ENCODE results near the gene AFAP1. TPM values are rescaled to one million over a fixed set of nuclear protein-coding genes. Genes with fewer than 3 reads are reported as not detected.

AFAP1 gene
- polyA plus RNA-seq, 2 donors: 2.0 to 4.0 TPM

- Histone ChIP-seq H3K9me3 (ENCODE audit: control insufficient read depth in 2 of 2, insufficient read depth in 1 of 2, low read depth in 1 of 2, low read length in 1 of 2) (no peaks in the 10 kb centered on the region), H3K36me3 (ENCODE audit: control insufficient read depth in 2 of 2, insufficient read depth in 2 of 2, low read length in 1 of 2) (peaks cover 0 to 2% of the 10 kb centered on the region in 2 donors), H3K4me1 (ENCODE audit: control insufficient read depth in 2 of 2, insufficient read depth in 2 of 2, low read length in 1 of 2) (peaks cover 0 to 7% of the 10 kb centered on the region in 2 donors), H3K27ac (ENCODE audit: low read depth in 2 of 2, low read length in 1 of 2) (peak overlapping the region in 1 of 2 donors; percentile 41), H3K4me3 (ENCODE audit: low read depth in 1 of 2, low read length in 2 of 2) (no peak overlapping the region), H3K27me3 (ENCODE audit: control insufficient read depth in 1 of 2, insufficient read depth in 2 of 2, low read length in 2 of 2) (no peaks in the 10 kb centered on the region)
- 72 to 78% methylated on average over 11 of the region's 11 CpGs for WGBS, 2 donors
Observed at GRCh38 chr4:7844594-7844991, 95.1 kb downstream of the AFAP1 start.

- no peaks in the 10 kb centered on the region for H3K9me3 ChIP-seq (ENCODE audit: control insufficient read depth in 2 of 2, insufficient read depth in 1 of 2, low read depth in 1 of 2, low read length in 1 of 2)
- H3K4me1 ChIP-seq (ENCODE audit: control insufficient read depth in 2 of 2, insufficient read depth in 2 of 2, low read length in 1 of 2): peaks cover 0 to 7% of the 10 kb centered on the region in 2 donors
- H3K4me3 ChIP-seq (ENCODE audit: low read depth in 1 of 2, low read length in 2 of 2): no peak overlapping the region
- WGBS, 2 donors: 56 to 61% methylated on average over 11 of the region's 11 CpGs
- peaks cover 0 to 2% of the 10 kb centered on the region in 2 donors for H3K36me3 ChIP-seq (ENCODE audit: control insufficient read depth in 2 of 2, insufficient read depth in 2 of 2, low read length in 1 of 2)
- H3K27me3 ChIP-seq (ENCODE audit: control insufficient read depth in 1 of 2, insufficient read depth in 2 of 2, low read length in 2 of 2): no peaks in the 10 kb centered on the region
- H3K27ac ChIP-seq (ENCODE audit: low read depth in 2 of 2, low read length in 1 of 2): peak overlapping the region; percentile 5 to 79
Observed at GRCh38 chr4:7843831-7844593, 95.6 kb downstream of the AFAP1 start.

- H3K36me3 ChIP-seq (ENCODE audit: control insufficient read depth in 2 of 2, insufficient read depth in 2 of 2, low read length in 1 of 2): peaks cover 0 to 4% of the 10 kb centered on the region in 2 donors
- H3K4me1 ChIP-seq (ENCODE audit: control insufficient read depth in 2 of 2, insufficient read depth in 2 of 2, low read length in 1 of 2): peaks cover 0 to 7% of the 10 kb centered on the region in 2 donors
- H3K4me3 ChIP-seq (ENCODE audit: low read depth in 1 of 2, low read length in 2 of 2): no peak overlapping the region
- WGBS, 2 donors: 49 to 60% methylated on average over 22 of the region's 22 CpGs
- H3K9me3 ChIP-seq (ENCODE audit: control insufficient read depth in 2 of 2, insufficient read depth in 1 of 2, low read depth in 1 of 2, low read length in 1 of 2): no peaks in the 10 kb centered on the region
- no peaks in the 10 kb centered on the region for H3K27me3 ChIP-seq (ENCODE audit: control insufficient read depth in 1 of 2, insufficient read depth in 2 of 2, low read length in 2 of 2)
- peak overlapping the region; percentile 79 to 90 for H3K27ac ChIP-seq (ENCODE audit: low read depth in 2 of 2, low read length in 1 of 2)
Observed at GRCh38 chr4:7842384-7843279, 97.0 kb downstream of the AFAP1 start.

DNA sequence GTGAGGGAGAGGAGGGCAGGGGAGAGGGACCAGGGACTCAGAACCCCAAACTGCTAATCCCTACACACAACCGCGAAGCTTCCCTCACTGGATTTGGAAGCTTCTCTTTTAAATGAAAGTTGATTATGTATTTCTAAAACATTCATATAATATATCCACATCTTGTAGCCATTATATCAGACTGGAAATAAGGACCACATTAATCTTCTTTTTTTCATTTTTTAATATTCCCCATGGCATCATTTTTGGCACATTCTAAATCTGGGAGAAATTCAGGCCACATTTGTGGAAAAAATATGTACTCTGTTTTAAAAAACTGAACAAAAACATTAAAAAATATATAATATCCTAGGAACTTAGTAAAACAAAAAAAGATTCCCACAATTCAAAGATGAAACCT, 97.8 kb downstream of the AFAP1 start:
- 78 to 90% methylated on average over 2 of the region's 2 CpGs for WGBS, 2 donors

GRCh38 chr4:7841071-7841470, 98.6 kb downstream of the AFAP1 start:
- H3K36me3 ChIP-seq (ENCODE audit: control insufficient read depth in 2 of 2, insufficient read depth in 2 of 2, low read length in 1 of 2): peaks cover 0 to 7% of the 10 kb centered on the region in 2 donors
- no peaks in the 10 kb centered on the region for H3K27me3 ChIP-seq (ENCODE audit: control insufficient read depth in 1 of 2, insufficient read depth in 2 of 2, low read length in 2 of 2)
- H3K4me1 ChIP-seq (ENCODE audit: control insufficient read depth in 2 of 2, insufficient read depth in 2 of 2, low read length in 1 of 2): peaks cover 0 to 7% of the 10 kb centered on the region in 2 donors
- 59 to 60% methylated on average over 6 of the region's 6 CpGs for WGBS, 2 donors
- H3K27ac ChIP-seq (ENCODE audit: low read depth in 2 of 2, low read length in 1 of 2): peak overlapping the region in 1 of 2 donors; percentile 53
- no peak overlapping the region for H3K4me3 ChIP-seq (ENCODE audit: low read depth in 1 of 2, low read length in 2 of 2)
- H3K9me3 ChIP-seq (ENCODE audit: control insufficient read depth in 2 of 2, insufficient read depth in 1 of 2, low read depth in 1 of 2, low read length in 1 of 2): no peaks in the 10 kb centered on the region

More for the DNA sequence above, 97.8 kb downstream of the AFAP1 start:
- Histone ChIP-seq H3K36me3 (ENCODE audit: control insufficient read depth in 2 of 2, insufficient read depth in 2 of 2, low read length in 1 of 2) (peaks cover 0 to 4% of the 10 kb centered on the region in 2 donors), H3K27me3 (ENCODE audit: control insufficient read depth in 1 of 2, insufficient read depth in 2 of 2, low read length in 2 of 2) (no peaks in the 10 kb centered on the region), H3K4me3 (ENCODE audit: low read depth in 1 of 2, low read length in 2 of 2) (no peak overlapping the region), H3K27ac (ENCODE audit: low read depth in 2 of 2, low read length in 1 of 2) (peak overlapping the region; percentile 14 to 53), H3K4me1 (ENCODE audit: control insufficient read depth in 2 of 2, insufficient read depth in 2 of 2, low read length in 1 of 2) (peaks cover 0 to 7% of the 10 kb centered on the region in 2 donors), H3K9me3 (ENCODE audit: control insufficient read depth in 2 of 2, insufficient read depth in 1 of 2, low read depth in 1 of 2, low read length in 1 of 2) (no peaks in the 10 kb centered on the region)

- Histone ChIP-seq H3K4me3 (ENCODE audit: low read depth in 1 of 2, low read length in 2 of 2) (no peak overlapping the region), H3K4me1 (ENCODE audit: control insufficient read depth in 2 of 2, insufficient read depth in 2 of 2, low read length in 1 of 2) (peaks cover 0 to 7% of the 10 kb centered on the region in 2 donors), H3K9me3 (ENCODE audit: control insufficient read depth in 2 of 2, insufficient read depth in 1 of 2, low read depth in 1 of 2, low read length in 1 of 2) (no peaks in the 10 kb centered on the region), H3K27me3 (ENCODE audit: control insufficient read depth in 1 of 2, insufficient read depth in 2 of 2, low read length in 2 of 2) (no peaks in the 10 kb centered on the region), H3K27ac (ENCODE audit: low read depth in 2 of 2, low read length in 1 of 2) (no peak overlapping the region), H3K36me3 (ENCODE audit: control insufficient read depth in 2 of 2, insufficient read depth in 2 of 2, low read length in 1 of 2) (peaks cover 0 to 7% of the 10 kb centered on the region in 2 donors)
- 61 to 77% methylated on average over 4 of the region's 4 CpGs for WGBS, 2 donors
Observed at GRCh38 chr4:7839856-7840255, 99.8 kb downstream of the AFAP1 start.

DNA sequence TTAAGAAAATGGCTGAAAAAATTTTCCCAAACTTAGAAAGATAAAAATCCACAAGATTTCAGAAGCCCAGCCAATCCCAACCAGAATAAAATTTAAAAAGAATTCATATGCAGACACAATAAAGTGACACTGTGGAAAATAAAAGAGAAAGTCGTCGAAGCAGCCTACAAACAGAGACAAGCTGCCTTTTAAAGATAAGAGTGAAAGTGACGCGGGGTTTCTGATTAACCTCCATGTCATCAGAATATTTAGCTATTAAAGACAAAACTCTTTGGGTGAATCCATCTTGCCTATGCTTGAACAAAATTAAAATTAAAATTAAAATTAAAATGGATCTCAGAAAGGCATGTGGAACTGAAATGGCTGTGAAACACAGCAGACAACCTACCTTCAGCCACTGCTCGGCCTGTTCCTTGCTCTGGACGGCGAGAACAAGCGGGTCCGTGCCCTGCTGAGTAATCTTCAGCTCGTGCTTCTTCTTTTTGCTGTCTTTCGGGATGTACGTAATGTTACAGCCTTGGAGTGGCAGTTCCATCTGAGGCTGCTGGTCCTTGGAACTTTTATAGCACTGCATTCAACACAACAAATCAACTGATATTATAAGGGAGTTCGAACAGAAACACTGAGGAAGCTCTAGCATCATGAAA, 101.4 kb downstream of the AFAP1 start:
- 93% methylated on average over 13 of the region's 13 CpGs for WGBS, 2 donors
- H3K36me3 ChIP-seq (ENCODE audit: control insufficient read depth in 2 of 2, insufficient read depth in 2 of 2, low read length in 1 of 2): peaks cover 0 to 7% of the 10 kb centered on the region in 2 donors
- H3K27ac ChIP-seq (ENCODE audit: low read depth in 2 of 2, low read length in 1 of 2): no peak overlapping the region
- no peaks in the 10 kb centered on the region for H3K9me3 ChIP-seq (ENCODE audit: control insufficient read depth in 2 of 2, insufficient read depth in 1 of 2, low read depth in 1 of 2, low read length in 1 of 2)
- H3K27me3 ChIP-seq (ENCODE audit: control insufficient read depth in 1 of 2, insufficient read depth in 2 of 2, low read length in 2 of 2): no peaks in the 10 kb centered on the region
- peaks cover 0 to 5% of the 10 kb centered on the region in 2 donors for H3K4me1 ChIP-seq (ENCODE audit: control insufficient read depth in 2 of 2, insufficient read depth in 2 of 2, low read length in 1 of 2)
- no peak overlapping the region for H3K4me3 ChIP-seq (ENCODE audit: low read depth in 1 of 2, low read length in 2 of 2)

GRCh38 chr4:7837597-7838135, 102.0 kb downstream of the AFAP1 start:
- Histone ChIP-seq H3K27ac (ENCODE audit: low read depth in 2 of 2, low read length in 1 of 2) (no peak overlapping the region), H3K9me3 (ENCODE audit: control insufficient read depth in 2 of 2, insufficient read depth in 1 of 2, low read depth in 1 of 2, low read length in 1 of 2) (no peaks in the 10 kb centered on the region), H3K27me3 (ENCODE audit: control insufficient read depth in 1 of 2, insufficient read depth in 2 of 2, low read length in 2 of 2) (no peaks in the 10 kb centered on the region), H3K4me1 (ENCODE audit: control insufficient read depth in 2 of 2, insufficient read depth in 2 of 2, low read length in 1 of 2) (peaks cover 0 to under 1% of the 10 kb centered on the region in 2 donors), H3K36me3 (ENCODE audit: control insufficient read depth in 2 of 2, insufficient read depth in 2 of 2, low read length in 1 of 2) (peaks cover 0 to 7% of the 10 kb centered on the region in 2 donors), H3K4me3 (ENCODE audit: low read depth in 1 of 2, low read length in 2 of 2) (no peak overlapping the region)
- WGBS, 2 donors: 91 to 92% methylated on average over 6 of the region's 6 CpGs
